ENCODE data around the gene BST1.

BST1 gene

GRCh38 chr4:15774020-15774420, 71.2 kb downstream of the BST1 start:
- Histone ChIP-seq H3K23ac (ENCODE audit: low read length in 2 of 2) (no peak overlapping the region), H3K27ac (ENCODE audit: low read length, poor library complexity, severe bottlenecking) (no peak overlapping the region), H3K36me3 (ENCODE audit: control insufficient read depth in 1 of 2, insufficient read depth in 2 of 2, low read depth in 1 of 2, low read length in 2 of 2) (no peaks in the 10 kb centered on the region), H3K14ac (ENCODE audit: low read length in 2 of 2) (no peak overlapping the region), H2AK5ac (ENCODE audit: low read length, severe bottlenecking) (no peak overlapping the region), H3K79me1 (replicated peaks; ENCODE audit: low read length, poor library complexity, severe bottlenecking) (no peaks in the 10 kb centered on the region), H2BK120ac (ENCODE audit: low read depth, low read length) (no peak overlapping the region), H4K91ac (ENCODE audit: low read length) (no peak overlapping the region), H4K8ac (ENCODE audit: low read length) (no peak overlapping the region), H2BK5ac (ENCODE audit: low read depth, low read length, poor library complexity, severe bottlenecking) (no peak overlapping the region), H3K9ac (ENCODE audit: low read length) (no peak overlapping the region), H2AFZ (ENCODE audit: low read depth, low read length) (no peak overlapping the region), H3K18ac (ENCODE audit: low read depth in 1 of 2, low read length in 2 of 2) (no peak overlapping the region), H3K4me3 (ENCODE audit: insufficient read depth in 1 of 2, low read depth in 1 of 2, low read length in 2 of 2) (no peak overlapping the region), H3K27me3 (ENCODE audit: control insufficient read depth in 1 of 2, insufficient read depth in 1 of 2, low read length in 2 of 2) (peaks cover 47 to 48% of the 10 kb centered on the region in 2 experiments), H2BK12ac (ENCODE audit: low read length in 2 of 2) (no peak overlapping the region), H3K4me2 (ENCODE audit: low read length, poor library complexity, severe bottlenecking) (no peak overlapping the region), H2BK15ac (ENCODE audit: low read depth, poor library complexity, severe bottlenecking) (no peak overlapping the region), H3K4me1 (ENCODE audit: control insufficient read depth, insufficient read depth, low read depth, low read length) (peaks cover 8% of the 10 kb centered on the region), H3K9me3 (ENCODE audit: control insufficient read depth, low read length) (no peaks in the 10 kb centered on the region), H3K4ac (ENCODE audit: low read depth in 1 of 2, low read length in 2 of 2) (no peak overlapping the region)
- DNase-seq: peak; percentile 75
- WGBS: 87% methylated on average over 4 of the region's 4 CpGs

GRCh38 chr4:15776871-15777648, 74.2 kb downstream of the BST1 start:
- Histone ChIP-seq H3K27me3 (ENCODE audit: control insufficient read depth in 1 of 2, insufficient read depth in 1 of 2, low read length in 2 of 2) (peaks cover 45 to 48% of the 10 kb centered on the region in 2 experiments), H3K4me1 (ENCODE audit: control insufficient read depth, insufficient read depth, low read depth, low read length) (peaks cover 8% of the 10 kb centered on the region), H3K4me2 (ENCODE audit: low read length, poor library complexity, severe bottlenecking) (no peak overlapping the region), H4K8ac (ENCODE audit: low read length) (no peak overlapping the region), H2AK5ac (ENCODE audit: low read length, severe bottlenecking) (no peak overlapping the region), H2BK120ac (ENCODE audit: low read depth, low read length) (no peak overlapping the region), H2BK15ac (ENCODE audit: low read depth, poor library complexity, severe bottlenecking) (no peak overlapping the region), H3K36me3 (ENCODE audit: control insufficient read depth in 1 of 2, insufficient read depth in 2 of 2, low read depth in 1 of 2, low read length in 2 of 2) (no peaks in the 10 kb centered on the region), H3K18ac (ENCODE audit: low read depth in 1 of 2, low read length in 2 of 2) (no peak overlapping the region), H3K23ac (ENCODE audit: low read length in 2 of 2) (no peak overlapping the region), H2BK12ac (ENCODE audit: low read length in 2 of 2) (no peak overlapping the region), H2BK5ac (ENCODE audit: low read depth, low read length, poor library complexity, severe bottlenecking) (no peak overlapping the region), H3K4ac (ENCODE audit: low read depth in 1 of 2, low read length in 2 of 2) (no peak overlapping the region), H4K91ac (ENCODE audit: low read length) (no peak overlapping the region), H3K9me3 (ENCODE audit: control insufficient read depth, low read length) (no peaks in the 10 kb centered on the region), H3K79me1 (replicated peaks; ENCODE audit: low read length, poor library complexity, severe bottlenecking) (no peaks in the 10 kb centered on the region), H3K27ac (ENCODE audit: low read length, poor library complexity, severe bottlenecking) (no peak overlapping the region), H2AFZ (ENCODE audit: low read depth, low read length) (no peak overlapping the region), H3K14ac (ENCODE audit: low read length in 2 of 2) (no peak overlapping the region), H3K9ac (ENCODE audit: low read length) (no peak overlapping the region), H3K4me3 (ENCODE audit: insufficient read depth in 1 of 2, low read depth in 1 of 2, low read length in 2 of 2) (no peak overlapping the region)
- 93% methylated on average over 4 of the region's 5 CpGs for WGBS
- no peak for DNase-seq

GRCh38 chr4:15777697-15778288, 74.9 kb downstream of the BST1 start:
- Histone ChIP-seq H2BK15ac (ENCODE audit: low read depth, poor library complexity, severe bottlenecking) (no peak overlapping the region), H3K18ac (ENCODE audit: low read depth in 1 of 2, low read length in 2 of 2) (no peak overlapping the region)

More at GRCh38 chr4:15777697-15778288, 74.9 kb downstream of the BST1 start:
- H3K23ac ChIP-seq (ENCODE audit: low read length in 2 of 2): peak overlapping the region in 1 of 2 experiments; percentile 19
- 72% methylated on average over 7 of the region's 7 CpGs for WGBS
- no peak overlapping the region for H3K9ac ChIP-seq (ENCODE audit: low read length)
- H3K27me3 ChIP-seq (ENCODE audit: control insufficient read depth in 1 of 2, insufficient read depth in 1 of 2, low read length in 2 of 2): peaks cover 38 to 43% of the 10 kb centered on the region in 2 experiments
- H2BK12ac ChIP-seq (ENCODE audit: low read length in 2 of 2): no peak overlapping the region
- H3K9me3 ChIP-seq (ENCODE audit: control insufficient read depth, low read length): no peaks in the 10 kb centered on the region
- H2BK120ac ChIP-seq (ENCODE audit: low read depth, low read length): no peak overlapping the region
- H3K27ac ChIP-seq (ENCODE audit: low read length, poor library complexity, severe bottlenecking): no peak overlapping the region
- H3K4me1 ChIP-seq (ENCODE audit: control insufficient read depth, insufficient read depth, low read depth, low read length): peaks cover 8% of the 10 kb centered on the region
- H3K79me1 ChIP-seq (replicated peaks; ENCODE audit: low read length, poor library complexity, severe bottlenecking): no peaks in the 10 kb centered on the region
- H3K36me3 ChIP-seq (ENCODE audit: control insufficient read depth in 1 of 2, insufficient read depth in 2 of 2, low read depth in 1 of 2, low read length in 2 of 2): no peaks in the 10 kb centered on the region
- H4K91ac ChIP-seq (ENCODE audit: low read length): no peak overlapping the region
- no peak overlapping the region for H3K4ac ChIP-seq (ENCODE audit: low read depth in 1 of 2, low read length in 2 of 2)
- peak overlapping the region in 1 of 2 experiments; percentile 79 for H3K4me3 ChIP-seq (ENCODE audit: insufficient read depth in 1 of 2, low read depth in 1 of 2, low read length in 2 of 2)
- H4K8ac ChIP-seq (ENCODE audit: low read length): no peak overlapping the region
- no peak for DNase-seq
- no peak overlapping the region for H2AK5ac ChIP-seq (ENCODE audit: low read length, severe bottlenecking)
- H3K14ac ChIP-seq (ENCODE audit: low read length in 2 of 2): no peak overlapping the region
- no peak overlapping the region for H2BK5ac ChIP-seq (ENCODE audit: low read depth, low read length, poor library complexity, severe bottlenecking)
- peak overlapping the region; percentile 19 for H2AFZ ChIP-seq (ENCODE audit: low read depth, low read length)
- no peak overlapping the region for H3K4me2 ChIP-seq (ENCODE audit: low read length, poor library complexity, severe bottlenecking)

Data from mesenchymal stem cell (in vitro differentiated cells and primary cell).